ENCODE data around the gene TET3. TPM values are rescaled to one million over a fixed set of nuclear protein-coding genes. Genes with fewer than 3 reads are reported as not detected.

Gene TET3
- total RNA-seq, 2 donors from 2014 or later = 23.5 to 26.3 TPM

DNA sequence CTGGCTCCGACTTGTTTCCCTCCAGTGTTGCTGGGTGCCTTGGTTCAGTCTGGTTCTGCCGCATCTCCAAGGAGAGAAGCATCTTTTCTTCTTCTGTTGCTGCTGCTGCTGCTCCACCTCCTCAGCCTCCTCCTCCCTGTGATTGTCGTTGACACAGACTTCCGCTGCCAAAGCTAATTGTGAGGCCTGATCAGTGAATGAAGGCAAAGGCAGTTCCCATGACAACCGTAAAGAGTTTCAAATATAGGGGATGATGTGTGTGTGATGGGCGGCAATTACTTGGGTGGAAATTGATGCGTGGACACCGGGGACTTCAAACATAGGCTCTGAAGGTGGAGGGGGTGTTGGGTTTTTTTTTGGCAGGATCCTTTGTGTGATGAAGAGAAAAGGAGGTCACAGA is 13.7 kb downstream of the TET3 start:
- Mint-ChIP-seq H3K4me1 (peaks cover 27% of the 10 kb centered on the region), H3K36me3 (ENCODE audit: low read depth) (peaks cover 6% of the 10 kb centered on the region), H3K4me3 (no peak overlapping the region), H3K27ac (no peak overlapping the region), H3K27me3 (ENCODE audit: insufficient read depth) (no peaks in the 10 kb centered on the region), H3K9me3 (no peaks in the 10 kb centered on the region)
- H3K9ac ChIP-seq (ENCODE audit: extremely low read depth, low read length, poor library complexity, severe bottlenecking) = no peak overlapping the region
- H3K9me3 ChIP-seq (ENCODE audit: control insufficient read depth, low read length) = no peaks in the 10 kb centered on the region
- no peak overlapping the region for H3K4me3 ChIP-seq (ENCODE audit: low read length)
- no peaks in the 10 kb centered on the region for H3K4me1 ChIP-seq (ENCODE audit: control insufficient read depth, insufficient read depth, low read length)
- H3K27ac ChIP-seq (ENCODE audit: low read depth, low read length) = peak overlapping the region; percentile 40
- TF ChIP-seq, protein P1, sequence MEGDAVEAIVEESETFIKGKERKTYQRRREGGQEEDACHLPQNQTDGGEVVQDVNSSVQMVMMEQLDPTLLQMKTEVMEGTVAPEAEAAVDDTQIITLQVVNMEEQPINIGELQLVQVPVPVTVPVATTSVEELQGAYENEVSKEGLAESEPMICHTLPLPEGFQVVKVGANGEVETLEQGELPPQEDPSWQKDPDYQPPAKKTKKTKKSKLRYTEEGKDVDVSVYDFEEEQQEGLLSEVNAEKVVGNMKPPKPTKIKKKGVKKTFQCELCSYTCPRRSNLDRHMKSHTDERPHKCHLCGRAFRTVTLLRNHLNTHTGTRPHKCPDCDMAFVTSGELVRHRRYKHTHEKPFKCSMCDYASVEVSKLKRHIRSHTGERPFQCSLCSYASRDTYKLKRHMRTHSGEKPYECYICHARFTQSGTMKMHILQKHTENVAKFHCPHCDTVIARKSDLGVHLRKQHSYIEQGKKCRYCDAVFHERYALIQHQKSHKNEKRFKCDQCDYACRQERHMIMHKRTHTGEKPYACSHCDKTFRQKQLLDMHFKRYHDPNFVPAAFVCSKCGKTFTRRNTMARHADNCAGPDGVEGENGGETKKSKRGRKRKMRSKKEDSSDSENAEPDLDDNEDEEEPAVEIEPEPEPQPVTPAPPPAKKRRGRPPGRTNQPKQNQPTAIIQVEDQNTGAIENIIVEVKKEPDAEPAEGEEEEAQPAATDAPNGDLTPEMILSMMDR (conservative IDR thresholded peaks at IDR 0.05) = no peak
- no peak for DNase-seq
- H3K36me3 ChIP-seq (ENCODE audit: control insufficient read depth, insufficient read depth, low read length) = peaks cover 7% of the 10 kb centered on the region
- no peaks in the 10 kb centered on the region for H3K27me3 ChIP-seq (ENCODE audit: control insufficient read depth, insufficient read depth, low read length, poor library complexity, severe bottlenecking)
- 84 to 88% methylated on average over 6 to 8 of the region's 8 CpGs for WGBS, 2 experiments (ENCODE audit: insufficient coverage in 1 of 2, insufficient read length in 1 of 2)

DNA sequence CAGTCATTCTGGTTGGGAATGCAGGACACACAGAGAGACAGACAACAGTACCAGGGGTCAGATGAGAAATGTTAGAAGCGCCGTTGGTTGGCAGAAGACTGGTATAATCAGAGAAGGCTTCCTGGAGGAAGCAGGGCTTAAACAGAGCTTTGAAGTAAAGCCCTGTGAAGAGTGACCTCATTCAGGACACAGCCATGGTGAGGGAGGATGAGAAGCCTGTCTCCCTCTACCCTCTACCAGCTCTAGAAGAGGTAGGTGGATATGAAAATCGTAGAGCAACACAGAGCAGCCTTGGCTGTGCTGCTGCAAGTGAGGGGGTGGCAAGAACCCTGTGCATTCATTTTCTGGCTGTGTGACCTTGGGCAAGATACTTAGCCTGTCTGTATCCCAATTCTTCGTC is 14.2 kb downstream of the TET3 start:
- no peak overlapping the region for H3K9ac ChIP-seq (ENCODE audit: extremely low read depth, low read length, poor library complexity, severe bottlenecking)
- Mint-ChIP-seq H3K27me3 (ENCODE audit: insufficient read depth) (no peaks in the 10 kb centered on the region), H3K27ac (no peak overlapping the region), H3K4me3 (no peak overlapping the region), H3K4me1 (peaks cover 27% of the 10 kb centered on the region), H3K9me3 (no peaks in the 10 kb centered on the region), H3K36me3 (ENCODE audit: low read depth) (peaks cover 4% of the 10 kb centered on the region)
- H3K27ac ChIP-seq (ENCODE audit: low read depth, low read length) = peak overlapping the region; percentile 33
- H3K27me3 ChIP-seq (ENCODE audit: control insufficient read depth, insufficient read depth, low read length, poor library complexity, severe bottlenecking) = no peaks in the 10 kb centered on the region
- peaks cover 2% of the 10 kb centered on the region for H3K4me1 ChIP-seq (ENCODE audit: control insufficient read depth, insufficient read depth, low read length)
- H3K4me3 ChIP-seq (ENCODE audit: low read length) = no peak overlapping the region
- no peak for DNase-seq
- no peaks in the 10 kb centered on the region for H3K9me3 ChIP-seq (ENCODE audit: control insufficient read depth, low read length)
- WGBS, 2 experiments (ENCODE audit: insufficient coverage in 1 of 2, insufficient read length in 1 of 2) = 95 to 96% methylated on average over 4 of the region's 4 CpGs
- TF ChIP-seq, protein P1 (conservative IDR thresholded peaks at IDR 0.05) = no peak
- H3K36me3 ChIP-seq (ENCODE audit: control insufficient read depth, insufficient read depth, low read length) = peaks cover 7% of the 10 kb centered on the region

DNA sequence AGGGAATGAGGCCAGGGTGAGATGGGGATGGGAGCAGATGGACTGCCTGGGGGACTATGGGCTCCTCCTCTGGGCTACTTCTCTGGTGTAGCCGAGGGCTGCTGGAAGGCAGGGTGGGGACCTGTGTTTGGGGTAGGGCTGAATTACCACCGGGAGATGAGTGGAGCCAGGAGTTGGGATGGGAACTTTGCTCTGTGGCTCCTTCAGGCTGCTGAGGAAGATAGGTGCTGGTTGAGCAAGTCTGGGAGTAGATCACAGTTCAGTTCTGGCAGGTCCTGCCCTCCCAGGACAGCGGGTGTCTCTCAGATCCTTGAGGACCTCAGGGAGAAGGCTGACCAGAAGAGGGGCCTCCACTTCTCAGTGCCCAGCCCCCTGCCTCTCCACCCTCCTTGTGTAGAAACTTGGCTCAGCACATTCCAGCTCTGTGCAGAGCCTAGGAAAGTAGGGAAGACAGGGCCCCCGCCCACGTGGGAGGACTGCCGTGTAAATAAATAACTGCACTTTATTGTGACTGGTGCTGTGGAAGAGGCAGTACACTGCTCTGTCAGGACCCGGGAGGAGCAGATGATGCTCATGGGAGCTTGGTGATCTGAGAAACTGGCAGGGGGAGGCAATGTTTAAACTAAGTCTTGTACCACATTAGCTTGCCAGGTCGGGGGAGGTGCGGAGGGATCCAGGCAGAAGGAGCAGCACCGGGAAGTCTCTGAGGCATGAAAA is 15.3 kb downstream of the TET3 start:
- Histone ChIP-seq H3K27ac (ENCODE audit: low read depth, low read length) (no peak overlapping the region), H3K4me3 (ENCODE audit: low read length) (no peak overlapping the region), H3K36me3 (ENCODE audit: control insufficient read depth, insufficient read depth, low read length) (peaks cover 7% of the 10 kb centered on the region), H3K9me3 (ENCODE audit: control insufficient read depth, low read length) (no peaks in the 10 kb centered on the region), H3K9ac (ENCODE audit: extremely low read depth, low read length, poor library complexity, severe bottlenecking) (no peak overlapping the region), H3K4me1 (ENCODE audit: control insufficient read depth, insufficient read depth, low read length) (peaks cover 12% of the 10 kb centered on the region), H3K27me3 (ENCODE audit: control insufficient read depth, insufficient read depth, low read length, poor library complexity, severe bottlenecking) (no peaks in the 10 kb centered on the region)
- DNase-seq = no peak
- Mint-ChIP-seq H3K9me3 (no peaks in the 10 kb centered on the region), H3K4me3 (no peak overlapping the region), H3K4me1 (peaks cover 39% of the 10 kb centered on the region), H3K27ac (peak overlapping the region; percentile 8), H3K36me3 (ENCODE audit: low read depth) (peaks cover 5% of the 10 kb centered on the region), H3K27me3 (ENCODE audit: insufficient read depth) (no peaks in the 10 kb centered on the region)
- 58 to 77% methylated on average over 7 to 10 of the region's 10 CpGs for WGBS, 2 experiments (ENCODE audit: insufficient coverage in 1 of 2, insufficient read length in 1 of 2)
- TF ChIP-seq, protein P1 (conservative IDR thresholded peaks at IDR 0.05) = no peak
